HCT116 (cell line): ENCODE data around the gene TRAPPC1. TPM values are rescaled to one million over a fixed set of nuclear protein-coding genes. Genes with fewer than 3 reads are reported as not detected.

Source experiments
- ATAC-seq: fragments of 200-7000 bp; cut with Tn5 transposase; 2 replicates; pipeline ENCODE4 v1.9.1; 2020; ENCODE audit warnings: mild to moderate bottlenecking, moderate library complexity
- BruUV-seq: library from RNA; stranded (reverse); fragments of 400-500 nt; replicated peaks from 2 replicates; lab custom pipeline; 2021; lab: Mats Ljungman, UMichigan
- CTCF ChIA-PET: fragments of 300-600 bp; sonication (Branson Sonifier 250); formaldehyde crosslinking; loops from one replicate; lab custom pipeline; 2021; ENCODE audit warnings: antibody characterized with exemption; lab: Charles Lee
- POLR2A ChIA-PET: fragments of 300-600, 350-600 bp; sonication (Branson Sonifier 250); formaldehyde crosslinking; loops from one replicate; lab custom pipeline; 2021; ENCODE audit warnings: antibody characterized with exemption; lab: Charles Lee
- RAD21 ChIA-PET, 2 experiments: fragments of 300-600 bp; sonication (Branson Sonifier 250); formaldehyde crosslinking; loops; one replicate each; lab custom pipeline; 2023; ENCODE audit warnings: low total read pairs in 2 of 2; ENCODE audit not compliant: uncharacterized antibody in 2 of 2, unreplicated experiment in 2 of 2, low non-redundant PET in 1 of 2; lab: Charles Lee
- DNase-seq: peaks from one replicate; pipeline ENCODE4 v3.0.0-alpha.2; 2010; ENCODE audit warnings: low read depth, low spot score
- H2AFZ ChIP-seq: fragments of 200-600 bp; shearing (Covaris generic), sonication (generic); 2 replicates; pipeline ENCODE4 v1.6.1; 2017; ENCODE audit warnings: low read depth, mixed run types, mixed read lengths, antibody characterized with exemption, low read length; ENCODE audit not compliant: poor library complexity, severe bottlenecking
- H3K27ac ChIP-seq: 2 replicates; pipeline ENCODE4 v1.5.1; 2012; ENCODE audit warnings: low read depth, low read length
- H3K27me3 ChIP-seq: fragments of 200-600 bp; sonication (generic); 2 replicates; pipeline ENCODE4 v1.6.1; 2016; ENCODE audit warnings: mixed run types, low read length, mixed read lengths; ENCODE audit not compliant: insufficient read depth
- H3K36me3 ChIP-seq, 2 experiments: fragments of 200-500 bp in 1 of 2; fragments of 200-600 bp in 1 of 2; sonication (Bioruptor generic) in 1 of 2; sonication (generic) in 1 of 2; 2 replicates each; pipeline versions ENCODE4 v1.5.1 to v1.6.1; 2014 to 2016; ENCODE audit warnings: low read length in 2 of 2, inconsistent platforms in 1 of 2, mixed read lengths in 1 of 2, mixed run types in 1 of 2; ENCODE audit not compliant: insufficient read depth in 2 of 2, control insufficient read depth in 1 of 2
- H3K4me1 ChIP-seq, 2 experiments: fragments of 200-600 bp in 1 of 2; sonication (generic) in 1 of 2; 2 replicates each; pipeline versions ENCODE4 v1.5.1 to v1.6.1; 2012 to 2017; ENCODE audit warnings: low read length in 2 of 2, inconsistent platforms in 1 of 2, mild to moderate bottlenecking in 1 of 2, mixed read lengths in 1 of 2, mixed run types in 1 of 2, moderate library complexity in 1 of 2; ENCODE audit not compliant: insufficient read depth in 2 of 2, control insufficient read depth in 1 of 2
- H3K4me2 ChIP-seq: fragments of 200-600 bp; sonication (generic); 2 replicates; pipeline ENCODE4 v1.6.1; 2017; ENCODE audit warnings: mixed run types, low read length, mixed read lengths
- H3K4me3 ChIP-seq, 2 experiments: fragments of 200-600 bp in 1 of 2; sonication (generic) in 1 of 2; replicated peaks in 1 of 2; 2 replicates each; pipeline ENCODE4 v1.5.1; 2011 to 2016; ENCODE audit warnings: low read length in 2 of 2, control low read depth in 1 of 2, low read depth in 1 of 2, mild to moderate bottlenecking in 1 of 2, mixed read lengths in 1 of 2, mixed run types in 1 of 2
- H3K79me2 ChIP-seq: fragments of 200-600 bp; sonication (generic); 2 replicates; pipeline ENCODE4 v1.6.1; 2017; ENCODE audit warnings: mild to moderate bottlenecking, mixed run types, low read length, moderate library complexity, mixed read lengths; ENCODE audit not compliant: insufficient read depth
- H3K9ac ChIP-seq: fragments of 200-600 bp; sonication (generic); 2 replicates; pipeline ENCODE4 v1.6.1; 2016; ENCODE audit warnings: low read length, mixed read lengths
- H3K9me2 ChIP-seq: fragments of 200-600 bp; sonication (generic), shearing (Covaris generic); 2 replicates; pipeline ENCODE4 v1.6.1; 2017; ENCODE audit warnings: mixed run types, mild to moderate bottlenecking, moderate library complexity; ENCODE audit not compliant: insufficient read depth
- H3K9me3 ChIP-seq, 2 experiments: fragments of 200-500 bp in 1 of 2; fragments of 200-600 bp in 1 of 2; sonication (Bioruptor generic) in 1 of 2; sonication (generic) in 1 of 2; 2 replicates each; pipeline ENCODE4 v1.6.1; 2014 to 2017; ENCODE audit warnings: low read length in 2 of 2, mixed read lengths in 2 of 2, inconsistent platforms in 1 of 2, low read depth in 1 of 2, mild to moderate bottlenecking in 1 of 2, mixed run types in 1 of 2, moderate library complexity in 1 of 2; ENCODE audit not compliant: control insufficient read depth in 1 of 2, insufficient read depth in 1 of 2
- H4K20me1 ChIP-seq: fragments of 200-600 bp; sonication (generic), shearing (Covaris generic); 2 replicates; pipeline ENCODE4 v1.6.1; 2017; ENCODE audit warnings: mixed run types, mild to moderate bottlenecking, moderate library complexity; ENCODE audit not compliant: insufficient read depth
- CEBPB ChIP-seq: IDR thresholded peaks from 2 replicates; pipeline ENCODE4 v1.6.1; 2012; ENCODE audit warnings: low read depth
- CTCF ChIP-seq, 3 experiments: fragments of 200-600 bp in 1 of 3; sonication (generic) in 1 of 3; IDR thresholded peaks in 2 of 3; conservative IDR thresholded peaks in 1 of 3; 2 replicates each; pipeline ENCODE4 v1.5.1; 2012 to 2017; ENCODE audit warnings: low read depth in 2 of 3, low read length in 2 of 3, antibody characterized with exemption in 1 of 3, borderline replicate concordance in 1 of 3, control low read depth in 1 of 3, mild to moderate bottlenecking in 1 of 3, mixed read lengths in 1 of 3, mixed run types in 1 of 3, moderate library complexity in 1 of 3; ENCODE audit not compliant: insufficient read depth in 1 of 3
- EGR1 ChIP-seq: IDR thresholded peaks from 2 replicates; pipeline ENCODE4 v1.6.1; 2012; ENCODE audit warnings: low read depth
- ELF1 ChIP-seq: IDR thresholded peaks from 2 replicates; pipeline ENCODE4 v1.6.1; 2012; ENCODE audit warnings: low read depth, borderline replicate concordance
- EZH2 ChIP-seq: fragments of 200-600 bp; sonication (generic); IDR thresholded peaks from 2 replicates; pipeline ENCODE4 v1.6.1; 2017; ENCODE audit warnings: antibody characterized with exemption, mixed run types
- EZH2phosphoT487 ChIP-seq: fragments of 200-600 bp; IDR thresholded peaks from 2 replicates; pipeline ENCODE4 v1.6.1; 2018; ENCODE audit warnings: antibody characterized with exemption, borderline replicate concordance
- FOSL1 ChIP-seq: IDR thresholded peaks from 2 replicates; pipeline ENCODE4 v1.6.1; 2012; ENCODE audit warnings: low read depth
- JUND ChIP-seq: IDR thresholded peaks from 2 replicates; pipeline ENCODE4 v1.6.1; 2012
- POLR2A ChIP-seq: IDR thresholded peaks from 2 replicates; pipeline ENCODE4 v1.7.0; 2011; ENCODE audit warnings: borderline replicate concordance; ENCODE audit not compliant: insufficient read depth, insufficient read length; ENCODE audit errors: extremely low read depth
- POLR2AphosphoS5 ChIP-seq: IDR thresholded peaks from 2 replicates; pipeline ENCODE4 v1.6.1; 2011; ENCODE audit warnings: mild to moderate bottlenecking, low read depth, low read length, moderate library complexity
- RAD21 ChIP-seq: IDR thresholded peaks from 2 replicates; pipeline ENCODE4 v1.6.1; 2012; ENCODE audit warnings: low read depth, mild to moderate bottlenecking
- SIN3A ChIP-seq: IDR thresholded peaks from 2 replicates; pipeline ENCODE4 v1.6.1; 2012; ENCODE audit warnings: low read depth
- SP1 ChIP-seq: IDR thresholded peaks from 2 replicates; pipeline ENCODE4 v1.6.1; 2012; ENCODE audit warnings: low read depth
- SRF ChIP-seq: IDR thresholded peaks from 2 replicates; pipeline ENCODE4 v1.6.1; 2012; ENCODE audit warnings: low read depth
- TCF7L2 ChIP-seq: IDR thresholded peaks from 2 replicates; pipeline ENCODE4 v1.7.0; 2011; ENCODE audit warnings: borderline replicate concordance, inconsistent platforms; ENCODE audit not compliant: insufficient read depth, insufficient read length; ENCODE audit errors: extremely low read depth
- ZBTB33 ChIP-seq: IDR thresholded peaks from 2 replicates; pipeline ENCODE4 v1.6.1; 2011; ENCODE audit warnings: mild to moderate bottlenecking, low read length, moderate library complexity; ENCODE audit not compliant: insufficient replicate concordance; ENCODE audit errors: extremely low read depth
- ZNF274 ChIP-seq: fragments of 200-500 bp; sonication (Bioruptor generic); IDR thresholded peaks from 2 replicates; pipeline ENCODE4 v1.6.1; 2014; ENCODE audit warnings: mild to moderate bottlenecking, low read depth, low read length, inconsistent platforms
- intact Hi-C: fragments of 100-400 bp; cut with micrococcal nuclease; formaldehyde crosslinking; loops from 2 replicates; pipeline ENCODE4 v1.10.0; 2022
- total RNA-seq: library from RNA; stranded (reverse); gene quantifications from one replicate; pipeline ENCODE4 v1.2.1, GENCODE V29; 2021; ENCODE audit not compliant: unreplicated experiment

The TRAPPC1 gene
- total RNA-seq, 1 experiment from 2014 or later = 123 TPM

GRCh38 chr17:7881276-7882054 is 50.3 kb downstream of the TRAPPC1 start:
- TF ChIP-seq SP1 = no peak
- no peak for TF ChIP-seq JUND
- no peak for TF ChIP-seq TCF7L2
- no peak for TF ChIP-seq SRF
- TF ChIP-seq EZH2phosphoT487 = no peak
- TF ChIP-seq ZBTB33 = no peak
- TF ChIP-seq FOSL1 = no peak
- TF ChIP-seq RAD21 = no peak
- no peak for TF ChIP-seq POLR2A
- TF ChIP-seq POLR2AphosphoS5 = no peak
- no peak for TF ChIP-seq SIN3A
- TF ChIP-seq EGR1 = no peak
- no peak for TF ChIP-seq EZH2
- TF ChIP-seq ELF1 = no peak
- no peak for TF ChIP-seq ZNF274
- TF ChIP-seq CEBPB = no peak
- TF ChIP-seq CTCF (IDR thresholded peaks at IDR 0.05 in 2 of 3, conservative IDR thresholded peaks at IDR 0.05 in 1 of 3; ENCODE audit: borderline replicate concordance in 1 of 3, insufficient read depth in 1 of 3, low read depth in 2 of 3, low read length in 2 of 3) = no peak
- BruUV-seq = no TSS peak
- Histone ChIP-seq H3K9me3 (no peaks in the 10 kb centered on the region), H3K27me3 (no peaks in the 10 kb centered on the region), H2AFZ (no peak overlapping the region), H3K79me2 (peaks cover 10% of the 10 kb centered on the region; the same call in 1 of the 2 replicates), H3K4me3 (no peak overlapping the region), H3K4me2 (no peak overlapping the region), H3K9ac (no peak overlapping the region), H3K27ac (no peak overlapping the region), H3K36me3 (peaks cover 0 to 3% of the 10 kb centered on the region in 2 experiments; a peak in 2 of 4 replicates), H4K20me1 (no peaks in the 10 kb centered on the region), H3K9me2 (no peaks in the 10 kb centered on the region), H3K4me1 (peaks cover 12 to 19% of the 10 kb centered on the region in 2 experiments)
- ChIA-PET RAD21 (no interaction called here), CTCF (no interaction called here), POLR2A (no interaction called here)
- DNase-seq (no peak), ATAC-seq (no peak)
- intact Hi-C loops = no loop called here
